SH-SY5Y (cell line): ENCODE data around the gene SMARCD3.

Experiments
- GATA2 ChIP-seq: IDR thresholded peaks from 2 replicates; pipeline ENCODE4 v1.6.1; 2011; ENCODE audit warnings: mild to moderate bottlenecking, low read depth, low read length
- GATA3 ChIP-seq: IDR thresholded peaks from 2 replicates; pipeline ENCODE4 v1.6.1; 2011; ENCODE audit warnings: low read depth, mild to moderate bottlenecking, low read length, moderate library complexity

DNA sequence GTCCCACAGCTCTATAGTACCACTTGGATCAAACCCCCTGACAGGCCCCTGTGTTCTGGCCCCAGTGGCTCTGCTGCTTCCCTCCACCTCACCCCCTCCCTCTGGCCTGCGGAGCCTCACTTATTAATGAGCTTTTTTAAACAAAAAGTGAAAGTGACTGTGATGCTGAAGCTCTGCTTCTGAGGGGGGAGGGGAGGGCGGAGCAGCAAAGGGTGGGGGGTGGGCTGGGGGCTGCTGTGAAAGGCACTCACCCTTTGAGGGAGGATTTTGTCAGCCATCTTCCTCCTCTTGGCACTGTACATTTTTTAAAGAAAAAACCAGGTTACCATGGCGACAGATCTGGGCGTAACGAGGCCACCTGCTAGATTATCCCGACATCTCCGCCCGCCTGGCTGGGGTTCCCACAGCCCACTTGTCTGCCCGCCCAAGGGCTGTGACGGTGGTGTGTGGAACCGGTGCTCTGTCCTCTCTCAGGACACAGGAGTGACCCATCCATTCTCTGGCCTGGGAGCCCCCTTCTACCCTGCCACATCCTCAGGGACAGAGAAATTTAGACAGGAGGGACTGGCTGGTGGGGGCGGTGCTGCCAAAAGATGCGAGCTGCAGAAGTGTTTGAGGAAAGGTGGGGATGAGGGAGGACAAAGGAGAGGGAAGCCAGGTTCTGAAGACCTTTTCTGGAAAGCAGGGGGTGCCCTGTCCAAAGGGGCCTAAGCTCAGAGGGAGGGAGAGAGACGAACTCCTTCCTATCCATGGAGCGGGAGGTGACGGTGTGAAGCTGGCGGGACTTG is 4.9 kb downstream of the SMARCD3 start:
- TF ChIP-seq GATA2 (no peak), GATA3 (no peak)
